Vagina (tissue), 2 donors: ENCODE data around the gene DMTF1. TPM values are rescaled to one million over a fixed set of nuclear protein-coding genes. Genes with fewer than 3 reads are reported as not detected.

ENCODE experiments used
- DNase-seq, 2 donors: peaks; one replicate each; pipeline ENCODE4 v3.0.0-alpha.2; 2017; ENCODE audit errors: extremely low spot score in 2 of 2
- H3K27ac ChIP-seq: fragments of 200-600 bp; sonication (generic); one replicate; pipeline ENCODE4 v1.5.1; 2019
- H3K27me3 ChIP-seq: fragments of 200-600 bp; sonication (generic); one replicate; pipeline ENCODE4 v1.5.1; 2019
- H3K36me3 ChIP-seq, 2 donors: fragments of 200-600 bp; sonication (generic); one replicate each; pipeline ENCODE4 v1.5.1; 2017 to 2019
- H3K4me1 ChIP-seq: fragments of 200-600 bp; sonication (generic); one replicate; pipeline ENCODE4 v1.5.1; 2019
- H3K4me3 ChIP-seq, 2 donors: fragments of 200-600 bp; sonication (generic); 1 replicate in 1 of 2; 2 replicates in 1 of 2; pipeline ENCODE4 v1.5.1; 2016 to 2019
- H3K9me3 ChIP-seq: fragments of 200-600 bp; sonication (generic); one replicate; pipeline ENCODE4 v1.5.1; 2019
- CTCF ChIP-seq, 3 experiments: fragments of 450-650 bp in 2 of 3; fragments of 200-600 bp in 1 of 3; sonication (generic) in 1 of 3; IDR thresholded peaks; one replicate each; pipeline ENCODE4 v1.5.1; 2017 to 2019; ENCODE audit warnings: antibody characterized with exemption in 3 of 3, mild to moderate bottlenecking in 2 of 3, moderate library complexity in 2 of 3
- POLR2A ChIP-seq, 2 donors: fragments of 450-650 bp; IDR thresholded peaks; one replicate each; pipeline ENCODE4 v1.6.1; 2017; ENCODE audit warnings: antibody characterized with exemption in 2 of 2, mild to moderate bottlenecking in 2 of 2, moderate library complexity in 2 of 2
- POLR2AphosphoS5 ChIP-seq, 2 donors: sonication (generic); formaldehyde crosslinking; IDR thresholded peaks; one replicate each; pipeline ENCODE4 v1.9.0; 2017; ENCODE audit warnings: antibody characterized with exemption in 2 of 2, mild to moderate bottlenecking in 2 of 2, low read depth in 1 of 2; ENCODE audit not compliant: insufficient read depth in 1 of 2
- intact Hi-C: fragments of 100-400 bp; cut with DNase I; formaldehyde crosslinking; loops from one replicate; pipeline ENCODE4 v1.15.1; 2023
- total RNA-seq: library from RNA; depleted of rRNA; stranded (reverse); fragments of >200 nt; gene quantifications from one replicate; pipeline ENCODE4 v1.2.3, GENCODE V29; 2016

Gene DMTF1
- total RNA-seq, 1 donor from 2014 or later = 86.9 TPM

DNA sequence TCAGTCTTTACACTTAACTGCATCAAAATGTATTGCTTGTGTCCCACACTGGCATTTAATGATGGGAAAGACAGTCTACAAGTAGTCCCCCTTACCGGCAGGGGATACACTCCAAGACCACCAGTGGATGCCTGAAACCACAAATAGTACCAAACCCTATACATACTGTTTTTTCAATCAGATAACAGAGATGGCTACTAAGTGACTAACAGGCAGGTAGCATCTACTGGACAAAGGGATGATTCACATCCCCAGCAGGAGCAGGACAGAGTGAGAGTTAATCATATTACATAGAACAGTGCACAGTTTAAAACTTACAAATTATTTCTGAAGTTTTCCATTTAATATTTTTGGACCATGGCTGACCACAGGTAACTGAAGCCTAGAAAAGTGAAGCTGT lies 54.1 kb downstream of the DMTF1 start:
- Histone ChIP-seq H3K27me3 (no peaks in the 10 kb centered on the region), H3K9me3 (peaks cover 7% of the 10 kb centered on the region), H3K4me3 (no peak overlapping the region), H3K4me1 (peaks cover 27% of the 10 kb centered on the region), H3K27ac (no peak overlapping the region), H3K36me3 (no peaks in the 10 kb centered on the region)
- TF ChIP-seq POLR2AphosphoS5 (IDR thresholded peaks at IDR 0.05; ENCODE audit: insufficient read depth in 1 of 2, low read depth in 1 of 2) (no peak), CTCF (IDR thresholded peaks at IDR 0.05) (no peak), POLR2A (IDR thresholded peaks at IDR 0.05) (no peak)
- DNase-seq = no peak
- intact Hi-C loops = no loop called here

DNA sequence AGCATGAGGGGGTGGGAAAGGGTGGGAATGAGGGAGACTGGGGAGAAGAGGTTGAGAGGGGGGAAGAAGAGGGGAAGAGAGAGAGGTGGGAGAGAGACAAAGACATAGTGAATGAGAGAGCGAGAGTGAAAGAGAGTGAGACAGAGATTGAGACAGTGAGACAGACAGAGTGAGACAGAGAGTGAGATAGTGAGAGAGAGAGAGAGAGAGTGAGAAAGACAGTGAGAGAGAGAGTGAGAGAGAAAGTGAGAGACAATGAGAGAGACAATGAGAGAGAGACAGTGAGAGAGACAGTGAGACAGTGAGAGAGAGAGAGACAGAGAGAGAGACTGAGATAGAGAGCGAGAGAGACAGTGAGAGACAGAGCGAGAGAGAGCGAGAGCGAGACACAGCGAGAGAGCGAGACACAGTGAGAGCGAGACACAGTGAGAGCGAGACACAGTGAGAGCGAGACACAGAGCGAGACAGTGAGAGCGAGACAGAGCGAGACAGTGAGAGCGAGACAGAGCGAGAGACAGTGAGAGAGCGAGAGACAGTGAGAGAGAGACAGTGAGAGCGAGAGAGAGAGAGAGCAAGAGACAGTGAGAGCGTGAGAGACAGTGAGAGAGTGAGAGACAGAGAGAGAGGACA lies 57.2 kb downstream of the DMTF1 start:
- intact Hi-C loops = no loop called here
- no peak for DNase-seq

GRCh38 chr7:87210506-87210905 lies 58.3 kb downstream of the DMTF1 start:
- H3K9me3 ChIP-seq = no peaks in the 10 kb centered on the region
- TF ChIP-seq CTCF (IDR thresholded peaks at IDR 0.05) (no peak), POLR2A (IDR thresholded peaks at IDR 0.05) (no peak), POLR2AphosphoS5 (IDR thresholded peaks at IDR 0.05; ENCODE audit: insufficient read depth in 1 of 2, low read depth in 1 of 2) (no peak)
- no peak for DNase-seq
- no peaks in the 10 kb centered on the region for H3K36me3 ChIP-seq
- intact Hi-C loops = no loop called here
- H3K4me1 ChIP-seq = peaks cover 49% of the 10 kb centered on the region
- no peaks in the 10 kb centered on the region for H3K27me3 ChIP-seq
- no peak overlapping the region for H3K4me3 ChIP-seq
- no peak overlapping the region for H3K27ac ChIP-seq

More for the DNA sequence above, 57.2 kb downstream of the DMTF1 start:
- H3K4me1 ChIP-seq = peaks cover 43% of the 10 kb centered on the region
- H3K9me3 ChIP-seq = peaks cover 6% of the 10 kb centered on the region
- H3K36me3 ChIP-seq = no peaks in the 10 kb centered on the region
- no peak overlapping the region for H3K27ac ChIP-seq
- TF ChIP-seq POLR2A (IDR thresholded peaks at IDR 0.05) = no peak
- no peaks in the 10 kb centered on the region for H3K27me3 ChIP-seq
- no peak overlapping the region for H3K4me3 ChIP-seq

DNA sequence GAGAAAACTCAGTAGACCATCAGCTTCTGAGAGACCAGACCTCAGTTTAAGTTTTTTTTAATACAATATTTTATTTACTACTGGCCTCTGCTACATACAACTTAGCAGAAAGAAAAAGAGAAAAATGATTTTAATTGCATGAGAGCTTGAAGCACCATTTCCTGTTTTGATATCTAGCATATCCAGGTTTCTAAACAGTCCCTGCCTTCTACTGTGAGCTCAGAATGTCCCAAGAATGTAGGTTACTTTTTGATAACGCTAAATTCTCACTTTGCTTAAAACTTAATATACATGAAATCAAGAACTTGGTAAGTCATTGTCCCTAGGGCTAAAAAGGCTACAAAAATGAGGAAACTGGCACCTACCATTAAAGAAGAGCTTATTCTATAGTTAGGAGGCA lies 60.2 kb downstream of the DMTF1 start:
- H3K4me3 ChIP-seq = no peak overlapping the region

DNA sequence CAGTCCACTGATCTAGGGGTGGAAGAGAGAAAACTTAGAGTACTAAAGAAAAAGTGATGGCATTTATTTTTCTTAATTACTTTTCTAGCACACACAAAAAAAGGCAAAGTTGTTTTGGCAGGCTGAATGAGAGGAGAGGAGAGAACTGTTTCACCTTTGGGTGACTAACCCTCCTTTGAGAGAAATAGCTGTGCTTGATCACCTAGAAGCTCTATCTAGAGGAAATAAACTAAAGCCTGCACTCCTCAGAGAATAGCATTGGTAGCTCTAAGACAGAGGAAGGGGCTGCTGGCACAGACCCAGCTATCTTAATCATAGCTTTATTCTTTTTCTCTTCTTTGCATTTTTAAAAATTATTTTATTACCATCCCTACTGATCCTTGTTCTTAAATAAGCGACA lies 61.0 kb downstream of the DMTF1 start:
- no peaks in the 10 kb centered on the region for H3K9me3 ChIP-seq
- intact Hi-C loops = no loop called here
- no peak overlapping the region for H3K4me3 ChIP-seq
- no peaks in the 10 kb centered on the region for H3K27me3 ChIP-seq
- no peaks in the 10 kb centered on the region for H3K36me3 ChIP-seq
- no peak for DNase-seq
- no peak overlapping the region for H3K27ac ChIP-seq
- TF ChIP-seq POLR2AphosphoS5 (IDR thresholded peaks at IDR 0.05; ENCODE audit: insufficient read depth in 1 of 2, low read depth in 1 of 2) = no peak
- no peak for TF ChIP-seq CTCF (IDR thresholded peaks at IDR 0.05)
- no peak for TF ChIP-seq POLR2A (IDR thresholded peaks at IDR 0.05)
- H3K4me1 ChIP-seq = peaks cover 67% of the 10 kb centered on the region

More for the DNA sequence above, 60.2 kb downstream of the DMTF1 start:
- intact Hi-C loops = no loop called here
- Histone ChIP-seq H3K9me3 (no peaks in the 10 kb centered on the region), H3K27ac (no peak overlapping the region), H3K27me3 (no peaks in the 10 kb centered on the region), H3K4me1 (peaks cover 60% of the 10 kb centered on the region), H3K36me3 (no peaks in the 10 kb centered on the region)
- no peak for DNase-seq
- no peak for TF ChIP-seq POLR2AphosphoS5 (IDR thresholded peaks at IDR 0.05; ENCODE audit: insufficient read depth in 1 of 2, low read depth in 1 of 2)
- no peak for TF ChIP-seq CTCF (IDR thresholded peaks at IDR 0.05)
- no peak for TF ChIP-seq POLR2A (IDR thresholded peaks at IDR 0.05)
